ENCODE measurements around the gene LRIG3.
"Not testable (repeated sequence)": the region's sequence is repeated elsewhere in the genome, so short reads cannot be mapped to it uniquely, and the experiment has no call there.

Gene LRIG3
- total RNA-seq, result 0 to 3.1 (median 0.04) reads per million in 17 experiments

GRCh38 chr12:58920102-58920960 is at the start of gene LRIG3:
Gene LRIG3, minus strand, starts transcription at chr12:58920504. Its CDS starts 269 bp downstream, at chr12:58920235.
- peak; percentile 32 to 55 (median 38) for DNase-seq

- DNase-seq, result no peak
These were observed 48.9 kb upstream of the LRIG3 start for GRCh38 chr12:58969237-58969636.

- DNase-seq, result no peak
These were observed 47.3 kb upstream of the LRIG3 start for GRCh38 chr12:58967561-58967960.

- no peak for DNase-seq
These were observed 46.6 kb upstream of the LRIG3 start for GRCh38 chr12:58966939-58967338.

GRCh38 chr12:58965568-58965967 is 45.3 kb upstream of the LRIG3 start:
- no peak for DNase-seq

- no peak for DNase-seq
These were observed 43.5 kb upstream of the LRIG3 start for GRCh38 chr12:58963844-58964243.

- no peak for DNase-seq
These were observed 41.6 kb upstream of the LRIG3 start for GRCh38 chr12:58961906-58962305.

- no peak for DNase-seq
These were observed 40.9 kb upstream of the LRIG3 start for GRCh38 chr12:58961166-58961565.

- DNase-seq, result no peak
These were observed 39.5 kb upstream of the LRIG3 start for GRCh38 chr12:58959639-58960300.

GRCh38 chr12:58957298-58957697 is 37.0 kb upstream of the LRIG3 start:
- DNase-seq, result no peak

- no peak for DNase-seq
These were observed 35.5 kb upstream of the LRIG3 start for GRCh38 chr12:58955849-58956248.

- DNase-seq, result no peak
These were observed 33.7 kb upstream of the LRIG3 start for GRCh38 chr12:58954002-58954401.

GRCh38 chr12:58950739-58951100 is 30.4 kb upstream of the LRIG3 start:
- no peak for DNase-seq

- not testable (repeated sequence) for DNase-seq
These were observed 29.8 kb upstream of the LRIG3 start for GRCh38 chr12:58949954-58950738.

GRCh38 chr12:58943079-58943478 is 22.8 kb upstream of the LRIG3 start:
- no peak for DNase-seq

GRCh38 chr12:58942345-58942744 is 22.0 kb upstream of the LRIG3 start:
- no peak for DNase-seq

GRCh38 chr12:58939399-58940100 is 19.2 kb upstream of the LRIG3 start:
- DNase-seq, result no peak

GRCh38 chr12:58938440-58938839 is 18.1 kb upstream of the LRIG3 start:
- no peak for DNase-seq

- no peak for DNase-seq
These were observed 14.2 kb upstream of the LRIG3 start for GRCh38 chr12:58934528-58934927.

- DNase-seq, result no peak
These were observed 12.7 kb upstream of the LRIG3 start for GRCh38 chr12:58932806-58933681.

- no peak for DNase-seq
These were observed 11.2 kb upstream of the LRIG3 start for GRCh38 chr12:58931518-58931917.

Measured in suppressor macrophage (primary cell).